H9 (cell line): ENCODE measurements around the gene GLYATL3. TPM values are rescaled to one million over a fixed set of nuclear protein-coding genes. Genes with fewer than 3 reads are reported as not detected.

Experiments used
- DNase-seq: peaks from one replicate; pipeline ENCODE4 v3.0.0-alpha.2; 2017
- H2AFZ ChIP-seq: one replicate; pipeline ENCODE4 v1.6.1; 2013; ENCODE audit warnings: mild to moderate bottlenecking, low read length, control low read depth, moderate library complexity
- H2AK5ac ChIP-seq: 2 replicates; pipeline ENCODE4 v1.6.1; 2013; ENCODE audit warnings: low read length, control low read depth, mixed read lengths; ENCODE audit not compliant: insufficient read length
- H2BK120ac ChIP-seq: one replicate; pipeline ENCODE4 v1.6.1; 2013; ENCODE audit warnings: low read depth, mild to moderate bottlenecking, low read length, control low read depth, inconsistent platforms; ENCODE audit not compliant: poor library complexity, severe bottlenecking
- H2BK12ac ChIP-seq: 2 replicates; pipeline ENCODE4 v1.6.1; 2013; ENCODE audit warnings: low read length, control low read depth, mixed read lengths, low read depth; ENCODE audit not compliant: insufficient read length
- H2BK15ac ChIP-seq: 2 replicates; pipeline ENCODE4 v1.6.1; 2013; ENCODE audit warnings: low read depth, low read length, control low read depth
- H2BK20ac ChIP-seq: one replicate; pipeline ENCODE4 v1.6.1; 2013; ENCODE audit warnings: low read depth, mild to moderate bottlenecking, low read length, control low read depth, inconsistent platforms; ENCODE audit not compliant: poor library complexity, severe bottlenecking
- H2BK5ac ChIP-seq: 2 replicates; pipeline ENCODE4 v1.6.1; 2013; ENCODE audit warnings: low read length, control low read depth, mixed read lengths; ENCODE audit not compliant: insufficient read length
- H3K14ac ChIP-seq: 2 replicates; pipeline ENCODE4 v1.6.1; 2013; ENCODE audit warnings: low read length, control low read depth; ENCODE audit not compliant: insufficient read depth
- H3K18ac ChIP-seq: 2 replicates; pipeline ENCODE4 v1.6.1; 2013; ENCODE audit warnings: low read depth, mild to moderate bottlenecking, mixed read lengths, low read length, control low read depth; ENCODE audit not compliant: insufficient read length
- H3K23ac ChIP-seq: 2 replicates; pipeline ENCODE4 v1.6.1; 2013; ENCODE audit warnings: low read length, control low read depth, mixed read lengths, low read depth; ENCODE audit not compliant: insufficient read length
- H3K23me2 ChIP-seq: 2 replicates; pipeline ENCODE4 v1.6.1; 2013; ENCODE audit warnings: low read depth, mild to moderate bottlenecking, mixed read lengths, low read length, control low read depth; ENCODE audit not compliant: insufficient read length, poor library complexity, severe bottlenecking
- H3K27ac ChIP-seq: 2 replicates; pipeline ENCODE4 v1.5.1; 2013; ENCODE audit warnings: low read length, control low read depth, mixed read lengths, low read depth; ENCODE audit not compliant: insufficient read length
- H3K27me3 ChIP-seq: 2 replicates; pipeline ENCODE4 v1.6.1; 2013; ENCODE audit warnings: low read length, control low read depth, inconsistent platforms; ENCODE audit not compliant: insufficient read depth
- H3K4ac ChIP-seq: 2 replicates; pipeline ENCODE4 v1.6.1; 2013; ENCODE audit warnings: low read depth, mild to moderate bottlenecking, control low read depth, inconsistent platforms, low read length, moderate library complexity
- H3K4me1 ChIP-seq: 2 replicates; pipeline ENCODE4 v1.6.1; 2013; ENCODE audit warnings: low read length, control low read depth, inconsistent platforms; ENCODE audit not compliant: insufficient read depth
- H3K4me2 ChIP-seq: 2 replicates; pipeline ENCODE4 v1.6.1; 2013; ENCODE audit warnings: low read length, control low read depth, mixed read lengths; ENCODE audit not compliant: insufficient read length, insufficient read depth
- H3K56ac ChIP-seq: 2 replicates; pipeline ENCODE4 v1.6.1; 2013; ENCODE audit warnings: low read depth, mild to moderate bottlenecking, mixed read lengths, low read length, control low read depth; ENCODE audit not compliant: insufficient read length
- H3K79me1 ChIP-seq: 2 replicates; pipeline ENCODE4 v1.6.1; 2013; ENCODE audit warnings: low read depth, mild to moderate bottlenecking, moderate library complexity, low read length, control low read depth, inconsistent platforms; ENCODE audit not compliant: insufficient read depth, poor library complexity, severe bottlenecking
- H3K79me2 ChIP-seq: 2 replicates; pipeline ENCODE4 v1.6.1; 2013; ENCODE audit warnings: low read length, control low read depth, inconsistent platforms; ENCODE audit not compliant: insufficient read depth
- H3K9ac ChIP-seq: 2 replicates; pipeline ENCODE4 v1.6.1; 2013; ENCODE audit warnings: low read length, control low read depth, mixed read lengths; ENCODE audit not compliant: insufficient read length; ENCODE audit errors: extremely low read depth
- H3K9me3 ChIP-seq: one replicate; pipeline ENCODE4 v1.6.1; 2013; ENCODE audit warnings: low read depth, low read length, inconsistent platforms; ENCODE audit not compliant: control insufficient read depth
- H3T11ph ChIP-seq: one replicate; pipeline ENCODE4 v1.6.1; 2013; ENCODE audit warnings: mild to moderate bottlenecking, low read length, control low read depth, inconsistent platforms
- H4K20me1 ChIP-seq: one replicate; pipeline ENCODE4 v1.6.1; 2013; ENCODE audit not compliant: control insufficient read depth, insufficient read length, insufficient read depth
- H4K5ac ChIP-seq: 2 replicates; pipeline ENCODE4 v1.6.1; 2013; ENCODE audit warnings: low read depth, mild to moderate bottlenecking, mixed read lengths, low read length, control low read depth; ENCODE audit not compliant: insufficient read length
- H4K8ac ChIP-seq: replicated peaks from 2 replicates; pipeline ENCODE4 v1.6.1; 2013; ENCODE audit warnings: low read length, control low read depth, mixed read lengths, low read depth; ENCODE audit not compliant: insufficient read length
- H4K91ac ChIP-seq: 2 replicates; pipeline ENCODE4 v1.6.1; 2013; ENCODE audit warnings: low read depth, mild to moderate bottlenecking, moderate library complexity, mixed read lengths, low read length, control low read depth; ENCODE audit not compliant: insufficient read length
- H3K27ac Mint-ChIP-seq, 3 experiments: 2 replicates in 2 of 3; 3 replicates in 1 of 3; pipeline ENCODE4 v1.8.0; 2020 to 2021; ENCODE audit warnings: mixed read lengths in 3 of 3, mild to moderate bottlenecking in 1 of 3, moderate library complexity in 1 of 3
- H3K27me3 Mint-ChIP-seq: 2 replicates; pipeline ENCODE4 v1.8.0; 2021; ENCODE audit warnings: low read depth, mild to moderate bottlenecking, moderate library complexity, mixed read lengths
- H3K36me3 Mint-ChIP-seq, 3 experiments: 2 replicates in 2 of 3; 3 replicates in 1 of 3; pipeline ENCODE4 v1.8.0; 2020 to 2021; ENCODE audit warnings: low read depth in 3 of 3, mixed read lengths in 3 of 3; ENCODE audit not compliant: insufficient read depth in 1 of 3
- H3K4me1 Mint-ChIP-seq, 2 experiments: 2 replicates each; pipeline ENCODE4 v1.8.0; 2020; ENCODE audit warnings: mixed read lengths in 2 of 2
- H3K4me3 Mint-ChIP-seq, 2 experiments: 2 replicates in 1 of 2; 3 replicates in 1 of 2; pipeline ENCODE4 v1.8.0; 2020 to 2021; ENCODE audit warnings: mild to moderate bottlenecking in 2 of 2, mixed read lengths in 2 of 2, moderate library complexity in 1 of 2
- H3K9me3 Mint-ChIP-seq, 2 experiments: 2 replicates in 1 of 2; 3 replicates in 1 of 2; pipeline ENCODE4 v1.8.0; 2020; ENCODE audit warnings: mild to moderate bottlenecking in 2 of 2, mixed read lengths in 2 of 2, moderate library complexity in 1 of 2
- WGBS: extraction: QIAGEN DNeasy Blood & Tissue Kit; methylation state at CpG from one replicate; pipeline ENCODE4 v1.1.7; 2013; ENCODE audit warnings: missing lambda C conversion rate, low lambda C conversion rate, mixed read lengths; ENCODE audit not compliant: insufficient read length; ENCODE audit errors: extremely low coverage; 5-methylcytosine and 5-hydroxymethylcytosine counted together
- total RNA-seq: library from RNA; stranded (reverse); gene quantifications from 2 replicates; pipeline ENCODE4 v1.2.1, GENCODE V29; 2021
- TF ChIP-seq, protein P1 (sequence below): fragments of 200-600 bp; sonication (generic); conservative IDR thresholded peaks from 3 replicates; pipeline ENCODE4 v1.8.0; 2021; ENCODE audit warnings: antibody characterized with exemption, mild to moderate bottlenecking

Gene GLYATL3
- total RNA-seq, 1 experiment from 2014 or later: not detected

DNA sequence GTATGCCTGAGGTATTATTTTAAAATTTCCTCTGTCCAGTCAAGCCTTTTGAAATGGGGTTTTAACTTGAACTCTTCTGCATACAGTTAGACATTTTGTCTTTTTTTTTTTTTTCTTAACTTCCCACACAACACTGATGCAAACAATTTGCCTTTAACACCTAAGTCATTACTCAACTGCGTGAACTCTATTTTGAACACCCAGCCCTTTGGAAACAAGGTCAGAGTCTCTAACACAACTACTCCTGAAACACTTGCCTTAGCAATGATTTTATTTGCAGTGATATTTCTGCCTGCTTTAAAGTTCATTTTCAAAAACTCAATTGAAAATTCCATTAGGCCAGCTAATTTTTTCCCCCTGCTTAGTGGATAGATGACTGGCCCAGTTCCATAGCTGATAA is 24.2 kb downstream of the GLYATL3 start:
- Mint-ChIP-seq H3K27ac (no peak overlapping the region), H3K9me3 (no peaks in the 10 kb centered on the region), H3K36me3 (no peaks in the 10 kb centered on the region; a peak in 1 of 7 replicates), H3K27me3 (no peaks in the 10 kb centered on the region), H3K4me3 (no peak overlapping the region), H3K4me1 (peaks cover 8 to 9% of the 10 kb centered on the region in 2 experiments)
- no peak overlapping the region for H4K5ac ChIP-seq
- H3K4me1 ChIP-seq: peaks cover 7% of the 10 kb centered on the region; the same call in 1 of the 2 replicates
- no peak overlapping the region for H2BK5ac ChIP-seq
- H3K79me2 ChIP-seq: no peaks in the 10 kb centered on the region
- H2BK12ac ChIP-seq: no peak overlapping the region
- no peak overlapping the region for H3T11ph ChIP-seq
- no peak overlapping the region for H3K9ac ChIP-seq
- no CpG with 5 or more reads among the region's 1 CpG for WGBS
- no peak overlapping the region for H2BK15ac ChIP-seq
- no peaks in the 10 kb centered on the region for H3K23me2 ChIP-seq
- no peaks in the 10 kb centered on the region for H4K20me1 ChIP-seq
- no peak overlapping the region for H3K56ac ChIP-seq
- no peaks in the 10 kb centered on the region for H3K9me3 ChIP-seq
- no peak overlapping the region for H2AK5ac ChIP-seq
- no peak for DNase-seq
- H3K79me1 ChIP-seq: no peaks in the 10 kb centered on the region
- H3K18ac ChIP-seq: no peak overlapping the region
- no peak overlapping the region for H2AFZ ChIP-seq
- no peak overlapping the region for H2BK120ac ChIP-seq
- no peak overlapping the region for H3K4ac ChIP-seq
- H3K27ac ChIP-seq: no peak overlapping the region
- no peak overlapping the region for H4K91ac ChIP-seq
- H2BK20ac ChIP-seq: no peak overlapping the region
- no peaks in the 10 kb centered on the region for H3K27me3 ChIP-seq
- H3K14ac ChIP-seq: no peak overlapping the region
- TF ChIP-seq, protein P1, sequence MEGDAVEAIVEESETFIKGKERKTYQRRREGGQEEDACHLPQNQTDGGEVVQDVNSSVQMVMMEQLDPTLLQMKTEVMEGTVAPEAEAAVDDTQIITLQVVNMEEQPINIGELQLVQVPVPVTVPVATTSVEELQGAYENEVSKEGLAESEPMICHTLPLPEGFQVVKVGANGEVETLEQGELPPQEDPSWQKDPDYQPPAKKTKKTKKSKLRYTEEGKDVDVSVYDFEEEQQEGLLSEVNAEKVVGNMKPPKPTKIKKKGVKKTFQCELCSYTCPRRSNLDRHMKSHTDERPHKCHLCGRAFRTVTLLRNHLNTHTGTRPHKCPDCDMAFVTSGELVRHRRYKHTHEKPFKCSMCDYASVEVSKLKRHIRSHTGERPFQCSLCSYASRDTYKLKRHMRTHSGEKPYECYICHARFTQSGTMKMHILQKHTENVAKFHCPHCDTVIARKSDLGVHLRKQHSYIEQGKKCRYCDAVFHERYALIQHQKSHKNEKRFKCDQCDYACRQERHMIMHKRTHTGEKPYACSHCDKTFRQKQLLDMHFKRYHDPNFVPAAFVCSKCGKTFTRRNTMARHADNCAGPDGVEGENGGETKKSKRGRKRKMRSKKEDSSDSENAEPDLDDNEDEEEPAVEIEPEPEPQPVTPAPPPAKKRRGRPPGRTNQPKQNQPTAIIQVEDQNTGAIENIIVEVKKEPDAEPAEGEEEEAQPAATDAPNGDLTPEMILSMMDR: no peak
- H3K23ac ChIP-seq: no peak overlapping the region
- H4K8ac ChIP-seq: no peak overlapping the region
- no peak overlapping the region for H3K4me2 ChIP-seq
